NT2/D1 (cell line): ENCODE data around the gene LYRM4.

Experiments
- DNase-seq: peaks from one replicate; pipeline ENCODE4 v3.0.0-alpha.2; 2011; ENCODE audit warnings: low read depth, low spot score
- H3K27me3 ChIP-seq: 2 replicates; pipeline ENCODE4 v1.6.0; 2011; ENCODE audit warnings: mild to moderate bottlenecking; ENCODE audit not compliant: insufficient read length, insufficient read depth
- H3K36me3 ChIP-seq: 2 replicates; pipeline ENCODE4 v1.6.1; 2011; ENCODE audit warnings: mild to moderate bottlenecking, low read length, mixed read lengths; ENCODE audit not compliant: insufficient read depth, insufficient read length
- H3K4me1 ChIP-seq: 2 replicates; pipeline ENCODE4 v1.5.1; 2011; ENCODE audit not compliant: insufficient read depth, insufficient read length
- H3K4me3 ChIP-seq: 2 replicates; pipeline ENCODE4 v1.5.1; 2011; ENCODE audit warnings: low read depth; ENCODE audit not compliant: insufficient read length
- H3K9ac ChIP-seq: 2 replicates; pipeline ENCODE4 v1.6.0; 2011; ENCODE audit warnings: low read depth; ENCODE audit not compliant: insufficient read length
- H3K9me3 ChIP-seq: 2 replicates; pipeline ENCODE4 v1.5.1; 2011; ENCODE audit warnings: mild to moderate bottlenecking, low read length; ENCODE audit not compliant: insufficient read depth
- SUZ12 ChIP-seq: IDR thresholded peaks from 2 replicates; pipeline ENCODE4 v1.6.1; 2011; ENCODE audit not compliant: insufficient read length, insufficient read depth; ENCODE audit errors: extremely low read depth
- YY1 ChIP-seq: IDR thresholded peaks from 2 replicates; pipeline ENCODE4 v1.6.1; 2011; ENCODE audit not compliant: insufficient read length, insufficient read depth
- ZNF274 ChIP-seq: IDR thresholded peaks from 2 replicates; pipeline ENCODE4 v1.6.1; 2011; ENCODE audit warnings: mild to moderate bottlenecking, low read depth, low read length

Gene LYRM4

GRCh38 chr6:5280920-5281319, 20.2 kb upstream of the LYRM4 start:
- Histone ChIP-seq H3K9me3 (no peaks in the 10 kb centered on the region), H3K4me3 (no peak overlapping the region), H3K4me1 (no peaks in the 10 kb centered on the region), H3K27me3 (no peaks in the 10 kb centered on the region), H3K9ac (no peak overlapping the region), H3K36me3 (no peaks in the 10 kb centered on the region)
- TF ChIP-seq ZNF274 = no peak
- no peak for DNase-seq

GRCh38 chr6:5279891-5280338, 19.2 kb upstream of the LYRM4 start:
- no peak overlapping the region for H3K9ac ChIP-seq
- no peak for DNase-seq
- H3K4me3 ChIP-seq = no peak overlapping the region
- H3K4me1 ChIP-seq = no peaks in the 10 kb centered on the region
- no peaks in the 10 kb centered on the region for H3K27me3 ChIP-seq
- no peak for TF ChIP-seq ZNF274
- TF ChIP-seq SUZ12 = no peak
- no peak for TF ChIP-seq YY1
- H3K9me3 ChIP-seq = no peaks in the 10 kb centered on the region
- no peaks in the 10 kb centered on the region for H3K36me3 ChIP-seq

DNA sequence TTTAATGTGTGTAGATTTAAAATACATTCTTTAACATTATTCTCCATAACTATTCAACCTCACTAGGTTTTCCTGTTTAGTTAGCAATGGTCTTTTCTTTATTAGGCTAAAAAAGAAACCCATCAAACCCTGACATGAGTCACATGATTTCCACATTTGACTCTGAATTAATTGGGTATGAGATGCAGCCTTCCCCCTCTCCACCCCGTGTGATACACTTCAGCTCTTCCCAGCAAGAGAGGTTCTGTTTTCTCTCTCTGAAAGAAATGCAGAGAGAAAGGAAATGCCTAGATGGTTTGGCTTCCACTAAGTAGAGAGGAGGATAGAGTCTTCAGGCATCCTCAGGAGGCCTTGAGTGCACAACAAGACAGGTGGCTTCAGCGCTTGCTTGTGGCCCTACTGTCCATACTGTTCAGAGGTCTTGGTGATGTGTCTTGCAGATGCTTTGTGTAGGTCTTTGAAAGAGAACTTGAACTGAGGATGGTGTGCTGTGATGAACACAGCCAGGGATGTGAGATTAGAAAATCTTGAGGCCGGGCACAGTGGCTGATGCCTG, 17.9 kb upstream of the LYRM4 start:
- no peaks in the 10 kb centered on the region for H3K36me3 ChIP-seq
- H3K4me3 ChIP-seq = no peak overlapping the region
- H3K27me3 ChIP-seq = no peaks in the 10 kb centered on the region
- H3K9me3 ChIP-seq = no peaks in the 10 kb centered on the region
- H3K4me1 ChIP-seq = no peaks in the 10 kb centered on the region
- no peak overlapping the region for H3K9ac ChIP-seq
- TF ChIP-seq YY1 (no peak), ZNF274 (no peak), SUZ12 (no peak)
- DNase-seq = no peak

- DNase-seq = no peak
- no peaks in the 10 kb centered on the region for H3K27me3 ChIP-seq
- TF ChIP-seq ZNF274 (no peak), YY1 (no peak), SUZ12 (no peak)
- H3K9ac ChIP-seq = no peak overlapping the region
- H3K4me3 ChIP-seq = no peak overlapping the region
- no peaks in the 10 kb centered on the region for H3K36me3 ChIP-seq
- H3K4me1 ChIP-seq = no peaks in the 10 kb centered on the region
- no peaks in the 10 kb centered on the region for H3K9me3 ChIP-seq
These were observed 17.3 kb upstream of the LYRM4 start for GRCh38 chr6:5278047-5278446.

- H3K36me3 ChIP-seq = no peaks in the 10 kb centered on the region
- H3K4me3 ChIP-seq = no peak overlapping the region
- H3K9ac ChIP-seq = no peak overlapping the region
- H3K9me3 ChIP-seq = no peaks in the 10 kb centered on the region
- DNase-seq = no peak
- TF ChIP-seq SUZ12 (no peak), ZNF274 (no peak), YY1 (no peak)
- no peaks in the 10 kb centered on the region for H3K27me3 ChIP-seq
- no peaks in the 10 kb centered on the region for H3K4me1 ChIP-seq
These were observed 16.8 kb upstream of the LYRM4 start for GRCh38 chr6:5277589-5277988.

DNA sequence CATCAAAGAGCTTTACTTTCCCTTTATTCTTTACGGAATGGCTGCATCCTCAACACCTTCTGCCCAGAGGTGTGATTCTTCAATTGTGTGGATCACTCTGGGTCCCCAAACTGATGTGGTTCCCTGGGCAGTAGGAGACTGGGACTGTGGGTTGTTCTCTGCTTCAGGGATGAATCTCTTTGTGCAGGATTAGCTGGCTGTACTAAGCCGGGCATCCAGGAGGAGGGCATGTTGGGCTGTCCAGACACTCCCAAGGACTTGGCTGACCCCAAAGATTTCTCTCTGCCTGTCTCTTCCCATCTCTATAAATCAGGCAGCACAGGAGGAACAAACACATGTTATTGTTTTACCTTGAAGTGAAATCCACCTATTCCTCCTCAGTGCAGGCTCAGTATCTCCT, 15.8 kb upstream of the LYRM4 start:
- no peaks in the 10 kb centered on the region for H3K27me3 ChIP-seq
- no peaks in the 10 kb centered on the region for H3K4me1 ChIP-seq
- TF ChIP-seq YY1 (no peak), SUZ12 (no peak), ZNF274 (no peak)
- H3K4me3 ChIP-seq = no peak overlapping the region
- no peaks in the 10 kb centered on the region for H3K9me3 ChIP-seq
- no peak for DNase-seq
- no peak overlapping the region for H3K9ac ChIP-seq
- H3K36me3 ChIP-seq = no peaks in the 10 kb centered on the region

- no peak for DNase-seq
- H3K9ac ChIP-seq = no peak overlapping the region
- no peaks in the 10 kb centered on the region for H3K36me3 ChIP-seq
- H3K4me1 ChIP-seq = no peaks in the 10 kb centered on the region
- no peak overlapping the region for H3K4me3 ChIP-seq
- no peaks in the 10 kb centered on the region for H3K9me3 ChIP-seq
- TF ChIP-seq ZNF274 = no peak
- no peak for TF ChIP-seq SUZ12
- no peak for TF ChIP-seq YY1
- no peaks in the 10 kb centered on the region for H3K27me3 ChIP-seq
These were observed 14.7 kb upstream of the LYRM4 start for GRCh38 chr6:5275497-5275896.

- DNase-seq = no peak
- Histone ChIP-seq H3K9me3 (no peaks in the 10 kb centered on the region), H3K27me3 (no peaks in the 10 kb centered on the region), H3K4me3 (no peak overlapping the region), H3K36me3 (no peaks in the 10 kb centered on the region), H3K9ac (no peak overlapping the region), H3K4me1 (no peaks in the 10 kb centered on the region)
- TF ChIP-seq YY1 = no peak
- TF ChIP-seq SUZ12 = no peak
- no peak for TF ChIP-seq ZNF274
These were observed 13.5 kb upstream of the LYRM4 start for GRCh38 chr6:5274231-5274630.
